Retinal pigment epithelial cell (primary cell): ENCODE data around the gene DBN1.
A peak's percentile ranks its signal among the peaks of the same experiment; 100 is the strongest.
"Not testable (repeated sequence)": the region's sequence is repeated elsewhere in the genome, so short reads cannot be mapped to it uniquely, and the experiment has no call there.

ENCODE experiments used
- DNase-seq: peaks from one replicate; pipeline ENCODE4 v3.0.0-alpha.2; 2010; ENCODE audit warnings: low read depth
- H3K4me3 ChIP-seq: 2 replicates; pipeline ENCODE4 v1.5.1; 2011; ENCODE audit warnings: mild to moderate bottlenecking, low read length, control low read depth, moderate library complexity
- CTCF ChIP-seq: conservative IDR thresholded peaks from 2 replicates; pipeline ENCODE4 v1.5.1; 2011; ENCODE audit warnings: low read depth, low read length, control low read depth, inconsistent platforms

DBN1 gene

GRCh38 chr5:177490311-177490991, 17.0 kb upstream of the DBN1 start:
- H3K4me3 ChIP-seq, result no peak overlapping the region
- DNase-seq, result no peak
- no peak for TF ChIP-seq CTCF

- TF ChIP-seq CTCF, result peak; percentile 14
Measured at GRCh38 chr5:177489119-177489716, 15.8 kb upstream of the DBN1 start.

GRCh38 chr5:177487975-177488374, 14.5 kb upstream of the DBN1 start:
- no peak for TF ChIP-seq CTCF
- no peak for DNase-seq
- H3K4me3 ChIP-seq, result no peak overlapping the region

More at GRCh38 chr5:177489119-177489716, 15.8 kb upstream of the DBN1 start:
- no peak overlapping the region for H3K4me3 ChIP-seq
- DNase-seq, result no peak

GRCh38 chr5:177487144-177487543, 13.7 kb upstream of the DBN1 start:
- DNase-seq, result no peak
- no peak for TF ChIP-seq CTCF
- H3K4me3 ChIP-seq, result no peak overlapping the region

GRCh38 chr5:177486256-177486655, 12.8 kb upstream of the DBN1 start:
- no peak for DNase-seq
- no peak overlapping the region for H3K4me3 ChIP-seq
- TF ChIP-seq CTCF, result no peak

GRCh38 chr5:177485753-177486152, 12.3 kb upstream of the DBN1 start:
- not testable (repeated sequence) for H3K4me3 ChIP-seq, DNase-seq

GRCh38 chr5:177484902-177485549, 11.6 kb upstream of the DBN1 start:
- no peak overlapping the region for H3K4me3 ChIP-seq
- no peak for TF ChIP-seq CTCF
- DNase-seq, result no peak
